GM21576 (cell line): ENCODE results near the gene ACOT4.
"Not testable (repeated sequence)": the region's sequence is repeated elsewhere in the genome, so short reads cannot be mapped to it uniquely, and the experiment has no call there.

Experiments
- ATAC-seq: cut with Tn5 transposase; IDR thresholded peaks from one replicate; pipeline ENCODE4 v1.9.1; 2021; ENCODE audit warnings: mild to moderate bottlenecking, moderate library complexity; ENCODE audit not compliant: unreplicated experiment

The ACOT4 gene

DNA sequence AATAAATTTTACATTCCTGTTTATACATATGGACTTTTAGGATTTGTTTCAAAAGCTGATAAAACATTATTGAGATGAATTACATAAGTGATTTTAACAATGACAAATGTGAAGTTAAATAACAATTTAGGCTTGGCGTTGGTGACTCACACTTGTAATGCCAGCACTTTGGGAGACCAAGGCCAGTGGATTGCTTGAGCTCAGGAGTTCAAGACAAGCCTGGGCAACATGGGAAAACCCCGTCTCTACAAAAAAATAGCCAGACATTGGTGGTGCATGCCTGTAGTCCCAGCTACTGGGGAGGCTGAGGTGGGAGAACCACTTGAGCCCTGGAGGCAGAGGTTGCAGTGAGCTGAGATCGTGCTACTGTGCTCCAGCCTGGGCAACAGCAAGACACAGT lies 15.3 kb upstream of the ACOT4 start:
- ATAC-seq: no peak

- not testable (repeated sequence) for ATAC-seq
Measured at GRCh38 chr14:73577214-73577613, 14.5 kb upstream of the ACOT4 start.

DNA sequence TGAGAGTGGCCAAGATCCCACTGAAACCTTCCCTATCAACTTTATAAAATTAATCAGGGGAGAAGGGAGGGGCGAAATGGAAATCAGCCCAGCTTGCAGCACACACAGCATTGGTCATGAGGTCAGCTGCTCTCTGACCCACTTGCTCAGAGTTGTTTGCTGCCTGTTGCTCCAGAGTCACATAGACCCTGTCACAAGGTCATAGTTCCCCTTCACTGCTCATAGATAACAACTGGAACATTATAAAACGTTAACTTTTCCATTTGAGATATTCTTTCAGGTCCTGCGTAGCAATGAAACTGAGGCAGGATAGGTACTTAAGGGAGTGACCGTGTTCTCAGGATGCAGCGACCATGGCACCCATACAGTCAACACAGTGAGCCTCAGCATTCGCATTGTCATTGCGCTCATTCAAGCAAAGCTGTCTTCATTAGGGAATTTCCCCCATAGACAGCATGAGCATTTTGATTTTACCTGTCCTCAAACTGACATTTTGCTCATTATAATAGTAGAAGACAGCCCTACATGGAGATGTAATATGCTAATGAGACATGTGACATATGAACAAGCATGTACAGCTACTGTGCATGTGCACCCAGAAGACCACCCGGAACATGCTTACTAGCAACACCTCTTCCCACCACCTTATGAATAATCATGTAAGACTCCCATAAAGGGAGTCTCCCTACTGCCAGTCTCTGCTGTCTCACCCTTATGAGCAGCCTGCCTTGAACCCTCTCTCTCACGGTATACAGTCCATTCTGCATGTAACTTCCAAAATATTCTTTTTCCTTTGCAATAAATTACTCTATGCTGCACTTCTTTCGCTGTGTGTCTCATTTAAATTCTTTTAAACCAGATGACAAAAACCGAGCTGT lies 9.3 kb upstream of the ACOT4 start:
- ATAC-seq: not testable (repeated sequence)

GRCh38 chr14:73588695-73589094 lies 3.0 kb upstream of the ACOT4 start:
- no peak for ATAC-seq

DNA sequence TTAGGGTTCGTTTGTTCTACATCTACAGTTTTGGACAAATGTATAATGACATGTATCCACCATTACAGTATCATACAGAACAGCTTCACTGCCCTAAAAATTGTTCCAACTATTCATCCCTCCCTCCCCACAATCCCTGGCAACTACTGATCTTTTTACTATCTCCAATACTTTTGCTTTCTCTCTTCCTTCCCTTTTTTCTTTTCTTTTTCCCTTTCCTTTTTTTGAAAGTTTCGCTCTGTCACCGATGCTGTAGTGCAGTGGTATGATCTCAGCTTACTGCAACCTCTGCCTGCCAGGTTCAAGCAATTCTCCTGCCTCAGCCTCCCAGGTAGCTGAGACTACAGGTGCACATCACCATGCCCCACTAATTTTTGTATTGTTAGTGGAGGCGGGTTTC lies 2.6 kb upstream of the ACOT4 start:
- no peak for ATAC-seq

GRCh38 chr14:73590673-73591004 lies 1.0 kb upstream of the ACOT4 start:
- not testable (repeated sequence) for ATAC-seq

GRCh38 chr14:73594491-73594890 lies 2.8 kb downstream of the ACOT4 start:
- no peak for ATAC-seq

GRCh38 chr14:73599499-73599898 lies 7.8 kb downstream of the ACOT4 start:
- ATAC-seq: no peak

- ATAC-seq: no peak
Measured at GRCh38 chr14:73602994-73603393, 11.3 kb downstream of the ACOT4 start.

GRCh38 chr14:73606271-73606670 lies 14.6 kb downstream of the ACOT4 start:
- ATAC-seq: no peak

DNA sequence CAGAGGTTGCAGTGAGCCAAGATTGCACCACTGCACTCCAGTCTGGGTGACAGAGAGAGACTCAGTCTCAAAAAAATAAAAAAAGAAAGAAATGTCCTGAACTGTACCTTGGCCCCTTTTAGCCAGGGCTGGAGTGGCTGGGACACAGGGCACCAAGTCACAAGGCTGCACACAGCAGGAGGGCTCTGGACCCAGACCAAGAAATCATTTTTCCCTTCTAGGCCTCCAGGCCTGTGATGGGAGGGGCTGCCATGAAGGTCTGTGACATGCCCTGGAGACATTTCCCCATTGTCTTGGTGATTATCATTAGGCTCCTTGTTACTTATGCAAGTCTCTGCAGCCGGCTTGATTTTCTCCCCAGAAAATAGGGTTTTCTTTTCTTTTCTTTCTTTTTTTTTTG lies 15.6 kb downstream of the ACOT4 start:
- no peak for ATAC-seq

- ATAC-seq: no peak
Measured at GRCh38 chr14:73610687-73611086, 19.0 kb downstream of the ACOT4 start.

- peak; percentile 60 for ATAC-seq
Measured at GRCh38 chr14:73612339-73613045, 20.8 kb downstream of the ACOT4 start, which contains the start of gene ACOT6. Gene ACOT6, plus strand, starts transcription at chr14:73612517. Its CDS starts 55 bp downstream, at chr14:73612572.

- ATAC-seq: no peak
Measured at GRCh38 chr14:73613046-73613383, 21.3 kb downstream of the ACOT4 start.

DNA sequence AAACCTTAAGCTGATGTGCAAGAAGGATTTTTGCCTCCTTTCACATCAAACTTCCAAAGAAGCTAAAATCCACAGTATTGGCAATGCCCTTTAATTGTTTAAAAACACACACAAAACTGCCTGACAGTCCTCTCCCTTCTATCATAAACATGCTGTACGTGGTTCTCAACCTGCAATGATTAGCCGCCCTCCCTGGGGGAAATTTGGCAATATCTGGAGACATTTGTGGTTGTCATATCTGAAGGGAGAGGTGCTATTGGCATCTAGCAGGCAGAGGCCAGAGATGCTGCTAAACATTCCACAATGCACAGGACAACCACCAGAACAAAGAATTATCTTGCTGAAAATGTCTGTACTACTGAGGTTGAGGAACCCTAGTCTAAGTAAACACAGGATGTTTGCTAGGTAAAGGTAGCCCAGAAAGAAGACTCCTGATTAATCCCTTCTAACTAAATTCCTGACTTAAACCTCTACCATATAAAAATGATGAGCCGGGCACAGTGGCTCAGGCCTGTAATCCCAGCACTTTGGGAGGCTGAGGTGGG lies 21.8 kb downstream of the ACOT4 start:
- no peak for ATAC-seq

- ATAC-seq: no peak
Measured at GRCh38 chr14:73616831-73617230, 25.2 kb downstream of the ACOT4 start.

GRCh38 chr14:73619524-73619923 lies 27.9 kb downstream of the ACOT4 start:
- ATAC-seq: no peak

- no peak for ATAC-seq
Measured at GRCh38 chr14:73620268-73620667, 28.6 kb downstream of the ACOT4 start.

DNA sequence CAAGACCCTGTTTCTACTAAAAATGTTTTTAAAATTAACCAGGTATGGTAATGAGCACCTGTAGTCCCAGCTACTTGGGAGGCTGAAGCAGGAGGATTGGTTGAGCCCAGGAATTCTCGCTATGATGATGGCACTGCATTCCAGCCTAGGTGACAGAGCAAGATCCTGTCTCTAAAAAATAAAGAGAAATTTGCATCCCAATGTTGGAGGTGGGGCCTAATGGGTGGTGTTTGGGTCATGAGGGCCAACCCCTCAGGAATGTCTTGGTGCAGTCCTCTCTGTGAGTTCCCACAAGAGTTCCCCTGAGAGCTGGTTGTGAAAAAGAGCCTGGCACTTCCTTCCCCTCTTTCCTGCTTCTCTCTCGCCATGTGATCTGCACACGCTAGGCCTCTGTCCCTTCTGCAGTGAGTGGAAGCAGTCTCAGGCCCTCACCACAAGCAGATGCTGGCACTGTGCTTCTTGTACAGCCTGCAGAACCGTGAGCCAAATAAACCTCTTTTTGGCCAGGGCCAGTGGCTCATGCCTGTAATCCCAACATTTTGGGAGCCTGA lies 31.9 kb downstream of the ACOT4 start:
- no peak for ATAC-seq

- no peak for ATAC-seq
Measured at GRCh38 chr14:73625706-73626105, 34.0 kb downstream of the ACOT4 start.

GRCh38 chr14:73627151-73627558 lies 35.5 kb downstream of the ACOT4 start:
- no peak for ATAC-seq
